Tibial artery (tissue), 4 donors: ENCODE results near the gene ZNF407.

Experiments
- DNase-seq, 2 donors: peaks; one replicate each; pipeline ENCODE4 v3.0.0-alpha.2; 2019
- H3K27ac ChIP-seq, 2 donors: fragments of 200-600 bp; sonication (generic) in 1 of 2; 1 replicate in 1 of 2; 2 replicates in 1 of 2; pipeline ENCODE4 v1.5.1; 2018 to 2019; ENCODE audit warnings: mild to moderate bottlenecking in 1 of 2
- H3K27me3 ChIP-seq, 2 donors: fragments of 200-600 bp; sonication (generic) in 1 of 2; one replicate each; pipeline versions ENCODE4 v1.5.1 to v1.6.0; 2016 to 2019
- H3K36me3 ChIP-seq, 3 donors: fragments of 200-600 bp; sonication (generic) in 2 of 3; one replicate each; pipeline ENCODE4 v1.5.1; 2016 to 2019; ENCODE audit warnings: mild to moderate bottlenecking in 2 of 3
- H3K4me1 ChIP-seq, 4 donors: fragments of 200-600 bp; sonication (generic) in 2 of 4; 1 replicate in 3 of 4; 2 replicates in 1 of 4; pipeline ENCODE4 v1.5.1; 2016 to 2019
- H3K4me3 ChIP-seq, 2 donors: fragments of 200-600 bp; sonication (generic) in 1 of 2; 1 replicate in 1 of 2; 2 replicates in 1 of 2; pipeline ENCODE4 v1.5.1; 2018 to 2019; ENCODE audit warnings: mild to moderate bottlenecking in 2 of 2
- H3K9me3 ChIP-seq, 3 donors: fragments of 200-600 bp; sonication (generic) in 1 of 3; one replicate each; pipeline ENCODE4 v1.5.1; 2016 to 2019
- intact Hi-C: fragments of 100-400 bp; cut with DNase I; formaldehyde crosslinking; loops from one replicate; pipeline ENCODE4 v1.15.0; 2023; ENCODE audit warnings: low total_unique reads
- TF ChIP-seq, protein P1 (sequence below), 2 experiments: fragments of 200-600 bp in 1 of 2; fragments of 450-650 bp in 1 of 2; IDR thresholded peaks; one replicate each; pipeline ENCODE4 v1.5.1; 2017 to 2019; ENCODE audit warnings: antibody characterized with exemption in 2 of 2, mild to moderate bottlenecking in 1 of 2, moderate library complexity in 1 of 2

The ZNF407 gene

GRCh38 chr18:74622072-74622471, 24.4 kb downstream of the ZNF407 start:
- Histone ChIP-seq H3K36me3 (no peaks in the 10 kb centered on the region), H3K9me3 (no peaks in the 10 kb centered on the region), H3K4me1 (no peaks in the 10 kb centered on the region), H3K27ac (no peak overlapping the region), H3K4me3 (no peak overlapping the region), H3K27me3 (no peaks in the 10 kb centered on the region)
- TF ChIP-seq, protein P1, sequence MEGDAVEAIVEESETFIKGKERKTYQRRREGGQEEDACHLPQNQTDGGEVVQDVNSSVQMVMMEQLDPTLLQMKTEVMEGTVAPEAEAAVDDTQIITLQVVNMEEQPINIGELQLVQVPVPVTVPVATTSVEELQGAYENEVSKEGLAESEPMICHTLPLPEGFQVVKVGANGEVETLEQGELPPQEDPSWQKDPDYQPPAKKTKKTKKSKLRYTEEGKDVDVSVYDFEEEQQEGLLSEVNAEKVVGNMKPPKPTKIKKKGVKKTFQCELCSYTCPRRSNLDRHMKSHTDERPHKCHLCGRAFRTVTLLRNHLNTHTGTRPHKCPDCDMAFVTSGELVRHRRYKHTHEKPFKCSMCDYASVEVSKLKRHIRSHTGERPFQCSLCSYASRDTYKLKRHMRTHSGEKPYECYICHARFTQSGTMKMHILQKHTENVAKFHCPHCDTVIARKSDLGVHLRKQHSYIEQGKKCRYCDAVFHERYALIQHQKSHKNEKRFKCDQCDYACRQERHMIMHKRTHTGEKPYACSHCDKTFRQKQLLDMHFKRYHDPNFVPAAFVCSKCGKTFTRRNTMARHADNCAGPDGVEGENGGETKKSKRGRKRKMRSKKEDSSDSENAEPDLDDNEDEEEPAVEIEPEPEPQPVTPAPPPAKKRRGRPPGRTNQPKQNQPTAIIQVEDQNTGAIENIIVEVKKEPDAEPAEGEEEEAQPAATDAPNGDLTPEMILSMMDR (IDR thresholded peaks at IDR 0.05) = no peak
- no peak for DNase-seq
- intact Hi-C loops = no loop called here

DNA sequence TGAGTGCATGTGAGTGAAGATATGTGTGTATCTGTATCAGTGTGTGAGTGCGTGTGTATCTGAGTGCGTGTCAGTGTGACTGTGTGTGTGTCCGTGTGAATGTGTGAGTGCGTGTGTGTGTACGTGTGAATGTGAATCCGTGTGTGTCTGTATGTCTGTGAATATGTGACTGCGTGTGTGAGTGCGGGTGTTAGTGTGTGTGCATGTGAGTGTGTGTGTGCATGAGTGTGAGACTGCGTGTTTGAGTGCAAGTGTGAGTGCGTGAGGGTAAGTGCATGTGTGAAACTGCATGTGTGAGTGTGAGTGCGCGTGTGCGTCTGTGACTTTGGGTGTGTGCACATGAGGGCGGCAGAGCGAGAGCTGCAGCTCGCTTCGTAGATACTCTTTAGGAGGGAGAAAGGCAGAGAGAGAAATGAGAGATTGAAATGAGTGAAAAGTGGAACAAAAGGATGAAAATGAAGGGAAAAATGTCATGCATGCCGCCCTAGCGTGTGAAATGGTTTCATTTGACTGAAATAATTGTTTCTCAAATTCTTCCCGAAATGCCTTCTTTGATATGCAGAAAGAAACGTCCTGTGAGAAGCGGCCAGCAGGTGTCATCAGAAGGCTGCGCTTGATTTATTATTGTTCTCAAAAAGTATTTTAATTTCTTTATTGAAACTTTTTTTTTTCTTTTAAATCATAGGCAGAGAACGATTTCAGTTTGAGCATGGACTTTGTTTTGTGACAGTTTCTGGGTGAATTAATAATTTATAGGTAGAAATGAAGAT, 25.6 kb downstream of the ZNF407 start:
- Histone ChIP-seq H3K36me3 (no peaks in the 10 kb centered on the region), H3K27me3 (no peaks in the 10 kb centered on the region), H3K9me3 (no peaks in the 10 kb centered on the region), H3K27ac (no peak overlapping the region), H3K4me3 (no peak overlapping the region), H3K4me1 (no peaks in the 10 kb centered on the region)
- TF ChIP-seq, protein P1 (IDR thresholded peaks at IDR 0.05) = peak in 1 of 2 experiments; percentile 23
- no peak for DNase-seq
- intact Hi-C loops = no loop called here

GRCh38 chr18:74624466-74624865, 26.8 kb downstream of the ZNF407 start:
- TF ChIP-seq, protein P1 (IDR thresholded peaks at IDR 0.05) = no peak
- H3K27ac ChIP-seq = no peak overlapping the region

DNA sequence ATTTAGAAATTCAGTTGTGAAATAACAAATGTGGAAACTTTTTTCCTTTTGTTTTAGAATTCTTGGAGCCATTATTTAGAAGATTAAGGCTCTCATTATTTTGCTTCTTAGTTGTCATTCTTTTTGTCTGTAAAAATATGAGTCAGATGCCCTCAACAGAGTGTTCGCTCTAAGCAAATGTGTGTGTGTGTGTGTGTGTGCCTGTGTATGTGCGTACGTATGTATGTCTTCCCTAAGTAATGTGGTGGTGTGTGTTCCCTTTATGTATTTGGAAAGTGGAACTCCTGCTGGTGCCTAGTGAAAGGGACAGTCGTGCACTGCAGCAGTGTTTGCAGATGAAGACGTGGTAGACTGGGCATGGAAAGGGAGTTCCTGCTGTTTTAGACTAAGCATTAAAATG, 27.5 kb downstream of the ZNF407 start:
- intact Hi-C loops = no loop called here
- Histone ChIP-seq H3K27me3 (no peaks in the 10 kb centered on the region), H3K36me3 (peaks cover 0 to 4% (median 0%) of the 10 kb centered on the region in 3 donors), H3K9me3 (no peaks in the 10 kb centered on the region), H3K4me1 (no peaks in the 10 kb centered on the region), H3K4me3 (no peak overlapping the region), H3K27ac (no peak overlapping the region)
- no peak for DNase-seq
- TF ChIP-seq, protein P1 (IDR thresholded peaks at IDR 0.05) = no peak

More at GRCh38 chr18:74624466-74624865, 26.8 kb downstream of the ZNF407 start:
- DNase-seq = no peak
- intact Hi-C loops = no loop called here
- no peak overlapping the region for H3K4me3 ChIP-seq
- peaks cover 0 to 4% (median 0%) of the 10 kb centered on the region in 3 donors for H3K36me3 ChIP-seq
- no peaks in the 10 kb centered on the region for H3K27me3 ChIP-seq
- no peaks in the 10 kb centered on the region for H3K4me1 ChIP-seq
- H3K9me3 ChIP-seq = no peaks in the 10 kb centered on the region

DNA sequence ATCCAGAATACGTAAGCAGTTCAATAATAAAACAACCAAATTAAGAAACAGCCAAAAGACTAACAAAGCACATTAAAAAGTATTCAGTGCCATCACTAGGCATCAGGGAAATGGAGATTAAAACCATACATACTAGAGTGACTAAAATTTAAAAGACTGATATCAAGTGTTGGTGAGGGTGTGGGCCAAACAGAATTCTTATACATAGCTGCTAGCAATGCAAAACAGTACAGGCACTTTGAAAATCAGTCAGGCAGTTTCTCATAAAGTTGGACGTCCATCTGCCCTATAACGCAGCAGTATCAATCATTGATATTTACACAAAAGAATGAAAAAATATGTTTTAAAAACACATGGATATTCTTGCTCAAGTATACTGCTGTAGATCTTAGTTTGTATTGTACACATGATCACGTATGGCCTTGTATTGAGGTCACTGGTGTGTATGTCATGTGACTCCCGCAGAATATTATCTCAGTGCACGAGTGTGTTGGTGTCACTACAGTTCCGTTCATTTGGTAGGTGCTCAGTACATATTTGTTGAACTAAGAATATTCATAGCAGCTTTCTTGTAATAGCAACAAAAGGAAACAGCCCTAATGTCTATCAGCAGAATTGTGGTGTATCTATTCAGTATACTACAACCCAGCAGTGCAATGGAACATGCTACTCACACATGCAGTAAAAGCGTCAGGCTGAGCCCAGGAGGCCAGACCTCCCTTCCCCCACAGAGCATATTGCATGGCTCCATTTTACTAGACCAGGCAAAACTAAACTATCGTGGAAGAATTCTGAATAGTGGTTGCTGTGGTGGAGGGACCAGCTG, 28.6 kb downstream of the ZNF407 start:
- no peaks in the 10 kb centered on the region for H3K9me3 ChIP-seq
- no peaks in the 10 kb centered on the region for H3K4me1 ChIP-seq
- TF ChIP-seq, protein P1 (IDR thresholded peaks at IDR 0.05) = no peak
- H3K27me3 ChIP-seq = no peaks in the 10 kb centered on the region
- no peak overlapping the region for H3K27ac ChIP-seq
- no peak overlapping the region for H3K4me3 ChIP-seq
- peaks cover 2 to 10% (median 6%) of the 10 kb centered on the region in 3 donors for H3K36me3 ChIP-seq
- no peak for DNase-seq
- intact Hi-C loops = no loop called here
